IPS-18a (cell line): Measurements from ENCODE around the gene PATJ.
"Not testable (repeated sequence)": the region's sequence is repeated elsewhere in the genome, so short reads cannot be mapped to it uniquely, and the experiment has no call there.

ENCODE experiments used
- H3K27ac ChIP-seq: one replicate; pipeline ENCODE4 v1.5.1; 2013; ENCODE audit warnings: low read length
- H3K27me3 ChIP-seq: one replicate; pipeline ENCODE4 v1.6.1; 2013; ENCODE audit warnings: mild to moderate bottlenecking, low read length; ENCODE audit not compliant: control insufficient read depth, insufficient read depth
- H3K36me3 ChIP-seq: one replicate; pipeline ENCODE4 v1.6.1; 2013; ENCODE audit warnings: low read depth, low read length; ENCODE audit not compliant: control insufficient read depth
- H3K4me1 ChIP-seq: one replicate; pipeline ENCODE4 v1.6.1; 2013; ENCODE audit warnings: low read depth, low read length; ENCODE audit not compliant: control insufficient read depth
- H3K4me3 ChIP-seq: one replicate; pipeline ENCODE4 v1.5.1; 2013; ENCODE audit warnings: low read length
- H3K9ac ChIP-seq: one replicate; pipeline ENCODE4 v1.6.1; 2013; ENCODE audit warnings: mild to moderate bottlenecking, low read length, moderate library complexity
- H3K9me3 ChIP-seq: one replicate; pipeline ENCODE4 v1.6.1; 2013; ENCODE audit warnings: low read depth, low read length; ENCODE audit not compliant: control insufficient read depth

Gene PATJ

GRCh38 chr1:61956016-61956645, 213.9 kb downstream of the PATJ start:
- no peaks in the 10 kb centered on the region for H3K36me3 ChIP-seq
- H3K9me3 ChIP-seq, result no peaks in the 10 kb centered on the region
- H3K27me3 ChIP-seq, result no peaks in the 10 kb centered on the region
- peak overlapping the region; percentile 9 for H3K9ac ChIP-seq
- H3K27ac ChIP-seq, result peak overlapping the region; percentile 12
- H3K4me3 ChIP-seq, result no peak overlapping the region
- H3K4me1 ChIP-seq, result peaks cover 53% of the 10 kb centered on the region

- peaks cover 46% of the 10 kb centered on the region for H3K4me1 ChIP-seq
- H3K9ac ChIP-seq, result peak overlapping the region; percentile 9
- H3K36me3 ChIP-seq, result no peaks in the 10 kb centered on the region
- H3K27ac ChIP-seq, result peak overlapping the region; percentile 12
- H3K4me3 ChIP-seq, result no peak overlapping the region
- no peaks in the 10 kb centered on the region for H3K27me3 ChIP-seq
- no peaks in the 10 kb centered on the region for H3K9me3 ChIP-seq
These were observed 214.5 kb downstream of the PATJ start for GRCh38 chr1:61956784-61957183.

- no peaks in the 10 kb centered on the region for H3K9me3 ChIP-seq
- no peak overlapping the region for H3K9ac ChIP-seq
- H3K27me3 ChIP-seq, result no peaks in the 10 kb centered on the region
- H3K36me3 ChIP-seq, result no peaks in the 10 kb centered on the region
- H3K27ac ChIP-seq, result no peak overlapping the region
- no peak overlapping the region for H3K4me3 ChIP-seq
- peaks cover 18% of the 10 kb centered on the region for H3K4me1 ChIP-seq
These were observed 218.7 kb downstream of the PATJ start for GRCh38 chr1:61961009-61961408.

- no peak overlapping the region for H3K27ac ChIP-seq
- H3K4me3 ChIP-seq, result no peak overlapping the region
- no peaks in the 10 kb centered on the region for H3K36me3 ChIP-seq
- no peaks in the 10 kb centered on the region for H3K27me3 ChIP-seq
- peaks cover 5% of the 10 kb centered on the region for H3K4me1 ChIP-seq
- H3K9me3 ChIP-seq, result no peaks in the 10 kb centered on the region
- H3K9ac ChIP-seq, result no peak overlapping the region
These were observed 220.4 kb downstream of the PATJ start for GRCh38 chr1:61962631-61963030.

GRCh38 chr1:61966450-61967225, 224.4 kb downstream of the PATJ start:
- not testable (repeated sequence) for H3K27me3 ChIP-seq, H3K9me3 ChIP-seq, H3K9ac ChIP-seq, H3K4me3 ChIP-seq, H3K4me1 ChIP-seq, H3K36me3 ChIP-seq, H3K27ac ChIP-seq

- H3K4me1 ChIP-seq, result peaks cover 3% of the 10 kb centered on the region
These were observed 225.5 kb downstream of the PATJ start for GRCh38 chr1:61967750-61968149.

GRCh38 chr1:61968869-61969268, 226.6 kb downstream of the PATJ start:
- H3K4me1 ChIP-seq, result peaks cover 3% of the 10 kb centered on the region
- H3K9ac ChIP-seq, result no peak overlapping the region
- H3K4me3 ChIP-seq, result no peak overlapping the region
- H3K27ac ChIP-seq, result no peak overlapping the region
- H3K36me3 ChIP-seq, result no peaks in the 10 kb centered on the region
- H3K27me3 ChIP-seq, result no peaks in the 10 kb centered on the region
- H3K9me3 ChIP-seq, result no peaks in the 10 kb centered on the region

More at GRCh38 chr1:61967750-61968149, 225.5 kb downstream of the PATJ start:
- Histone ChIP-seq H3K4me3 (no peak overlapping the region), H3K27ac (no peak overlapping the region), H3K27me3 (no peaks in the 10 kb centered on the region), H3K9me3 (no peaks in the 10 kb centered on the region), H3K9ac (no peak overlapping the region), H3K36me3 (no peaks in the 10 kb centered on the region)

GRCh38 chr1:61973100-61973837, 231.0 kb downstream of the PATJ start:
- Histone ChIP-seq H3K36me3 (no peaks in the 10 kb centered on the region), H3K4me1 (no peaks in the 10 kb centered on the region), H3K9me3 (no peaks in the 10 kb centered on the region)

GRCh38 chr1:61975638-61976037, 233.4 kb downstream of the PATJ start:
- H3K27me3 ChIP-seq, result no peaks in the 10 kb centered on the region
- H3K9me3 ChIP-seq, result no peaks in the 10 kb centered on the region
- peaks cover 9% of the 10 kb centered on the region for H3K4me1 ChIP-seq
- H3K9ac ChIP-seq, result no peak overlapping the region
- H3K4me3 ChIP-seq, result no peak overlapping the region
- no peaks in the 10 kb centered on the region for H3K36me3 ChIP-seq
- H3K27ac ChIP-seq, result no peak overlapping the region

More at GRCh38 chr1:61973100-61973837, 231.0 kb downstream of the PATJ start:
- Histone ChIP-seq H3K27ac (no peak overlapping the region), H3K4me3 (no peak overlapping the region), H3K9ac (no peak overlapping the region), H3K27me3 (no peaks in the 10 kb centered on the region)

- H3K4me3 ChIP-seq, result no peak overlapping the region
- H3K27ac ChIP-seq, result no peak overlapping the region
- H3K9ac ChIP-seq, result no peak overlapping the region
- no peaks in the 10 kb centered on the region for H3K27me3 ChIP-seq
- no peaks in the 10 kb centered on the region for H3K9me3 ChIP-seq
- peaks cover 16% of the 10 kb centered on the region for H3K4me1 ChIP-seq
- H3K36me3 ChIP-seq, result no peaks in the 10 kb centered on the region
These were observed 234.3 kb downstream of the PATJ start for GRCh38 chr1:61976566-61976965.

GRCh38 chr1:61978796-61979195, 236.5 kb downstream of the PATJ start:
- Histone ChIP-seq H3K27ac (no peak overlapping the region), H3K4me1 (peaks cover 16% of the 10 kb centered on the region)

More at GRCh38 chr1:61978796-61979195, 236.5 kb downstream of the PATJ start:
- H3K9me3 ChIP-seq, result no peaks in the 10 kb centered on the region
- H3K4me3 ChIP-seq, result no peak overlapping the region
- H3K27me3 ChIP-seq, result no peaks in the 10 kb centered on the region
- H3K36me3 ChIP-seq, result no peaks in the 10 kb centered on the region
- H3K9ac ChIP-seq, result no peak overlapping the region
